Measurements from ENCODE around the gene MEGF11. TPM values are rescaled to one million over a fixed set of nuclear protein-coding genes. Genes with fewer than 3 reads are reported as not detected.

Gene MEGF11
- polyA plus RNA-seq, 2 of the 4 experiments (the other 2 are of a cell fraction), result 0.25 to 0.31 TPM

DNA sequence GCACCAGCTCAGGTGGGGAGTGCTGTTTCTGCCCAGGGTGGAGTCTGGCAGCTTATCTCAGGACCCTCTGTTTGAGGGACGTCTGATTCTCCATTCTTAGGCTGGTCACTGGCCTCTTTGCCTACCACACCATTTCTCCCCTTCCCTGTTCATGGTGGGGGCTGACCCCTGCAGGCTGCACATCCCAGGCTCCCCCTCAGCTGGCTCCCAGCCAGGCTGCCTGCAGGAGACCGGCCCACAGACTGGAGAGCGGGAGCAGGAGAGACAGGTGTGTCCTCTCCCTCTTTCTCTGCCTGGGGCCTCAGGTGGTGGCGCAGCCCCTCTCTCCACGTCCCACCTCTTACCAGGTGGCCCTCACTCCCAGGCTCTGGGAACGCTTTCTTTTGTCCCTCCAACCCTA lies 323.4 kb downstream of the MEGF11 start:
- 69% methylated on average over 6 of the region's 6 CpGs for WGBS (ENCODE audit: missing lambda C conversion rate)
- no peak overlapping the region for H3K4me3 ChIP-seq
- DNase-seq (ENCODE audit: low read depth in 1 of 2, low spot score in 1 of 2) (no peak), FAIRE-seq (no peak), ATAC-seq (no peak)
- H3K27ac ChIP-seq, result no peak overlapping the region
- H3K4me2 ChIP-seq, result no peak overlapping the region
- H3K4me1 ChIP-seq, result no peaks in the 10 kb centered on the region
- TF ChIP-seq, protein P1, sequence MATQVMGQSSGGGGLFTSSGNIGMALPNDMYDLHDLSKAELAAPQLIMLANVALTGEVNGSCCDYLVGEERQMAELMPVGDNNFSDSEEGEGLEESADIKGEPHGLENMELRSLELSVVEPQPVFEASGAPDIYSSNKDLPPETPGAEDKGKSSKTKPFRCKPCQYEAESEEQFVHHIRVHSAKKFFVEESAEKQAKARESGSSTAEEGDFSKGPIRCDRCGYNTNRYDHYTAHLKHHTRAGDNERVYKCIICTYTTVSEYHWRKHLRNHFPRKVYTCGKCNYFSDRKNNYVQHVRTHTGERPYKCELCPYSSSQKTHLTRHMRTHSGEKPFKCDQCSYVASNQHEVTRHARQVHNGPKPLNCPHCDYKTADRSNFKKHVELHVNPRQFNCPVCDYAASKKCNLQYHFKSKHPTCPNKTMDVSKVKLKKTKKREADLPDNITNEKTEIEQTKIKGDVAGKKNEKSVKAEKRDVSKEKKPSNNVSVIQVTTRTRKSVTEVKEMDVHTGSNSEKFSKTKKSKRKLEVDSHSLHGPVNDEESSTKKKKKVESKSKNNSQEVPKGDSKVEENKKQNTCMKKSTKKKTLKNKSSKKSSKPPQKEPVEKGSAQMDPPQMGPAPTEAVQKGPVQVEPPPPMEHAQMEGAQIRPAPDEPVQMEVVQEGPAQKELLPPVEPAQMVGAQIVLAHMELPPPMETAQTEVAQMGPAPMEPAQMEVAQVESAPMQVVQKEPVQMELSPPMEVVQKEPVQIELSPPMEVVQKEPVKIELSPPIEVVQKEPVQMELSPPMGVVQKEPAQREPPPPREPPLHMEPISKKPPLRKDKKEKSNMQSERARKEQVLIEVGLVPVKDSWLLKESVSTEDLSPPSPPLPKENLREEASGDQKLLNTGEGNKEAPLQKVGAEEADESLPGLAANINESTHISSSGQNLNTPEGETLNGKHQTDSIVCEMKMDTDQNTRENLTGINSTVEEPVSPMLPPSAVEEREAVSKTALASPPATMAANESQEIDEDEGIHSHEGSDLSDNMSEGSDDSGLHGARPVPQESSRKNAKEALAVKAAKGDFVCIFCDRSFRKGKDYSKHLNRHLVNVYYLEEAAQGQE (IDR thresholded peaks at IDR 0.05), result no peak
- TF ChIP-seq TFCP2L1 (CRISPR knock-in tag; IDR thresholded peaks at IDR 0.05) (no peak), ZC3H11A (IDR thresholded peaks at IDR 0.05) (no peak), SMC3 (IDR thresholded peaks at IDR 0.05) (no peak), MYC (IDR thresholded peaks at IDR 0.05; ENCODE audit: borderline replicate concordance, low read length) (no peak), CBX8 (IDR thresholded peaks at IDR 0.05) (no peak), NR3C1 (IDR thresholded peaks at IDR 0.05) (no peak), SREBF2 (IDR thresholded peaks at IDR 0.05) (no peak), HEYL (CRISPR knock-in tag; IDR thresholded peaks at IDR 0.05) (no peak), CEBPB (IDR thresholded peaks at IDR 0.05) (no peak), TP53 (CRISPR knock-in tag; IDR thresholded peaks at IDR 0.05) (no peak), KDM5A (IDR thresholded peaks at IDR 0.05) (no peak), EHMT2 (IDR thresholded peaks at IDR 0.05; ENCODE audit: low read depth) (no peak), FOXS1 (CRISPR knock-in tag; IDR thresholded peaks at IDR 0.05) (no peak)
- TF ChIP-seq, protein P2, sequence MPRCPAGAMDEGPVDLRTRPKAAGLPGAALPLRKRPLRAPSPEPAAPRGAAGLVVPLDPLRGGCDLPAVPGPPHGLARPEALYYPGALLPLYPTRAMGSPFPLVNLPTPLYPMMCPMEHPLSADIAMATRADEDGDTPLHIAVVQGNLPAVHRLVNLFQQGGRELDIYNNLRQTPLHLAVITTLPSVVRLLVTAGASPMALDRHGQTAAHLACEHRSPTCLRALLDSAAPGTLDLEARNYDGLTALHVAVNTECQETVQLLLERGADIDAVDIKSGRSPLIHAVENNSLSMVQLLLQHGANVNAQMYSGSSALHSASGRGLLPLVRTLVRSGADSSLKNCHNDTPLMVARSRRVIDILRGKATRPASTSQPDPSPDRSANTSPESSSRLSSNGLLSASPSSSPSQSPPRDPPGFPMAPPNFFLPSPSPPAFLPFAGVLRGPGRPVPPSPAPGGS (IDR thresholded peaks at IDR 0.05), result no peak
- TF ChIP-seq, protein P3, sequence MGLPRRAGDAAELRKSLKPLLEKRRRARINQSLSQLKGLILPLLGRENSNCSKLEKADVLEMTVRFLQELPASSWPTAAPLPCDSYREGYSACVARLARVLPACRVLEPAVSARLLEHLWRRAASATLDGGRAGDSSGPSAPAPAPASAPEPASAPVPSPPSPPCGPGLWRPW (IDR thresholded peaks at IDR 0.05), result no peak
- no peaks in the 10 kb centered on the region for H3K9me3 ChIP-seq
- CTCF ChIA-PET, result interaction anchor here (0.7 to 5.3 kb wide), 4 partner anchors 8 to 28 kb away, joined by 3 to 26 read pairs (median 4); no protein-coding TSS in a partner anchor
- POLR2A ChIA-PET, result no interaction called here

DNA sequence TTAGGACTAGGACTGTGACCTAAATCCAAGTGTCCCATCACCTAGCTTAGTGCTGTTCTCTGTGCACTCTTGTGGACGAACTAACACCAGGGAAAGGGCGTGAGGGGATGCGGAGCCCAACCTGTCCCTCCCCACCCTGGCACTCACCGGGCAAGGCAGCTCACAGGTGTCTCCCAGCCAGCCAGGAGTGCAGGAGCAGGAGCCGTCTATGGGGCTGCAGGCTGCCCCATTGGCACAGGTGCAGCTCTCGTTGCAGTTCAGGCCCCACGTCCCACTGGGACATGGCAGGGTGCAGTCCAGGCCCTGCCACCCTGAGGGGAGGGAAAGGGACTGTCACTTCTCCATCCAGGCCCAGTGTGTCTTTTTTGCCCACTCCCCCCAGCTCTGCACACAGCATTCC lies 324.0 kb downstream of the MEGF11 start:
- ChIA-PET CTCF (interaction anchor here (0.9 to 5.3 kb wide), 4 partner anchors 8 to 50 kb away, joined by 3 to 26 read pairs (median 4); no protein-coding TSS in a partner anchor), POLR2A (no interaction called here)
- WGBS (ENCODE audit: missing lambda C conversion rate), result 86% methylated on average over 7 of the region's 7 CpGs
- H3K4me1 ChIP-seq, result no peaks in the 10 kb centered on the region
- no peaks in the 10 kb centered on the region for H3K9me3 ChIP-seq
- ATAC-seq (no peak), FAIRE-seq (no peak), DNase-seq (ENCODE audit: low read depth in 1 of 2, low spot score in 1 of 2) (no peak)
- no peak for TF ChIP-seq ZFP36 (IDR thresholded peaks at IDR 0.05; ENCODE audit: borderline replicate concordance, partially characterized antibody)
- TF ChIP-seq KDM1A (IDR thresholded peaks at IDR 0.05; ENCODE audit: low read depth), result no peak
- no peak for TF ChIP-seq CHD2 (IDR thresholded peaks at IDR 0.05; ENCODE audit: low read length, partially characterized antibody)
- TF ChIP-seq, protein P4, sequence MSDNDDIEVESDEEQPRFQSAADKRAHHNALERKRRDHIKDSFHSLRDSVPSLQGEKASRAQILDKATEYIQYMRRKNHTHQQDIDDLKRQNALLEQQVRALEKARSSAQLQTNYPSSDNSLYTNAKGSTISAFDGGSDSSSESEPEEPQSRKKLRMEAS (IDR thresholded peaks at IDR 0.05), result no peak
- no peak for TF ChIP-seq MYC (IDR thresholded peaks at IDR 0.05; ENCODE audit: borderline replicate concordance, low read length)
- TF ChIP-seq GATA3 (IDR thresholded peaks at IDR 0.05; ENCODE audit: borderline replicate concordance), result no peak
- TF ChIP-seq, protein P5, sequence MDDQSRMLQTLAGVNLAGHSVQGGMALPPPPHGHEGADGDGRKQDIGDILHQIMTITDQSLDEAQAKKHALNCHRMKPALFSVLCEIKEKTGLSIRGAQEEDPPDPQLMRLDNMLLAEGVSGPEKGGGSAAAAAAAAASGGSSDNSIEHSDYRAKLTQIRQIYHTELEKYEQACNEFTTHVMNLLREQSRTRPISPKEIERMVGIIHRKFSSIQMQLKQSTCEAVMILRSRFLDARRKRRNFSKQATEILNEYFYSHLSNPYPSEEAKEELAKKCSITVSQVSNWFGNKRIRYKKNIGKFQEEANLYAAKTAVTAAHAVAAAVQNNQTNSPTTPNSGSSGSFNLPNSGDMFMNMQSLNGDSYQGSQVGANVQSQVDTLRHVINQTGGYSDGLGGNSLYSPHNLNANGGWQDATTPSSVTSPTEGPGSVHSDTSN (IDR thresholded peaks at IDR 0.05), result no peak
- no peak for TF ChIP-seq PHF8 (IDR thresholded peaks at IDR 0.05; ENCODE audit: borderline replicate concordance, low read depth)
- TF ChIP-seq TFCP2L1 (CRISPR knock-in tag; IDR thresholded peaks at IDR 0.05), result no peak
- TF ChIP-seq POLR2A (IDR thresholded peaks at IDR 0.05; ENCODE audit: low read length), result no peak
- TF ChIP-seq, protein P2 (IDR thresholded peaks at IDR 0.05), result no peak
- TF ChIP-seq, protein P6, sequence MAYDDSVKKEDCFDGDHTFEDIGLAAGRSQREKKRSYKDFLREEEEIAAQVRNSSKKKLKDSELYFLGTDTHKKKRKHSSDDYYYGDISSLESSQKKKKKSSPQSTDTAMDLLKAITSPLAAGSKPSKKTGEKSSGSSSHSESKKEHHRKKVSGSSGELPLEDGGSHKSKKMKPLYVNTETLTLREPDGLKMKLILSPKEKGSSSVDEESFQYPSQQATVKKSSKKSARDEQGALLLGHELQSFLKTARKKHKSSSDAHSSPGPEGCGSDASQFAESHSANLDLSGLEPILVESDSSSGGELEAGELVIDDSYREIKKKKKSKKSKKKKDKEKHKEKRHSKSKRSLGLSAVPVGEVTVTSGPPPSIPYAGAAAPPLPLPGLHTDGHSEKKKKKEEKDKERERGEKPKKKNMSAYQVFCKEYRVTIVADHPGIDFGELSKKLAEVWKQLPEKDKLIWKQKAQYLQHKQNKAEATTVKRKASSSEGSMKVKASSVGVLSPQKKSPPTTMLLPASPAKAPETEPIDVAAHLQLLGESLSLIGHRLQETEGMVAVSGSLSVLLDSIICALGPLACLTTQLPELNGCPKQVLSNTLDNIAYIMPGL (CRISPR knock-in tag; IDR thresholded peaks at IDR 0.05; ENCODE audit: borderline replicate concordance), result no peak
- H3K4me3 ChIP-seq, result no peak overlapping the region
- H3K4me2 ChIP-seq, result no peak overlapping the region
- H3K27ac ChIP-seq, result no peak overlapping the region
